Mucosa of descending colon (tissue), 3 donors: Measurements from ENCODE around the gene FPR2. TPM values are rescaled to one million over a fixed set of nuclear protein-coding genes. Genes with fewer than 3 reads are reported as not detected.
A peak's percentile ranks its signal among the peaks of the same experiment; 100 is the strongest.
"Not testable (repeated sequence)": the region's sequence is repeated elsewhere in the genome, so short reads cannot be mapped to it uniquely, and the experiment has no call there.

ENCODE experiments used
- ATAC-seq: fragments of 200-7000 bp; cut with Tn5 transposase; one replicate; pipeline ENCODE4 v1.9.1; 2020; ENCODE audit warnings: mild to moderate bottlenecking, moderate library complexity
- DNase-seq, 3 donors: peaks; one replicate each; pipeline ENCODE4 v3.0.0-alpha.2; 2020
- H3K36me3 ChIP-seq: fragments of 200-600 bp; one replicate; pipeline ENCODE4 v1.8.0; 2021; ENCODE audit warnings: low read depth, mild to moderate bottlenecking
- H3K4me1 ChIP-seq: fragments of 200-600 bp; one replicate; pipeline ENCODE4 v1.8.0; 2021; ENCODE audit warnings: low read depth, mild to moderate bottlenecking
- H3K4me3 ChIP-seq: fragments of 200-600 bp; one replicate; pipeline ENCODE4 v1.8.0; 2021; ENCODE audit warnings: mild to moderate bottlenecking
- H3K9me3 ChIP-seq: fragments of 200-600 bp; one replicate; pipeline ENCODE4 v1.8.0; 2021; ENCODE audit warnings: mild to moderate bottlenecking
- intact Hi-C, 2 donors: fragments of 100-400 bp; cut with DNase I in 1 of 2; cut with micrococcal nuclease in 1 of 2; formaldehyde crosslinking; loops; one replicate each; pipeline versions ENCODE4 v1.11.0 to v1.11.1; 2022; cut with DNase I, micrococcal nuclease
- total RNA-seq, 3 donors: library from RNA; stranded (reverse); fragmentation: NEBNext Ultra II Directional in 2 of 3; extraction: Animal tissue kit (Norgen Biotek cat#: 25700) in 2 of 3; gene quantifications; one replicate each; pipeline versions ENCODE4 v1.2.1 to v1.2.4, GENCODE V29; 2021 to 2023
- TF ChIP-seq, protein P1 (sequence below): fragments of 200-600 bp; IDR thresholded peaks from one replicate; pipeline ENCODE4 v1.8.0; 2022; ENCODE audit warnings: antibody characterized with exemption, mild to moderate bottlenecking
- donor health status: DM: no; HTN: no; CAD: no; lungs with moderate emphysema.
- donor health status: DM: no; HTN: no; CAD: no.
- donor health status: DM: no; HTN: yes; CAD: no.

Gene FPR2
- total RNA-seq, 3 donors from 2014 or later = 0.41 to 2.7 TPM; not detected in 1

DNA sequence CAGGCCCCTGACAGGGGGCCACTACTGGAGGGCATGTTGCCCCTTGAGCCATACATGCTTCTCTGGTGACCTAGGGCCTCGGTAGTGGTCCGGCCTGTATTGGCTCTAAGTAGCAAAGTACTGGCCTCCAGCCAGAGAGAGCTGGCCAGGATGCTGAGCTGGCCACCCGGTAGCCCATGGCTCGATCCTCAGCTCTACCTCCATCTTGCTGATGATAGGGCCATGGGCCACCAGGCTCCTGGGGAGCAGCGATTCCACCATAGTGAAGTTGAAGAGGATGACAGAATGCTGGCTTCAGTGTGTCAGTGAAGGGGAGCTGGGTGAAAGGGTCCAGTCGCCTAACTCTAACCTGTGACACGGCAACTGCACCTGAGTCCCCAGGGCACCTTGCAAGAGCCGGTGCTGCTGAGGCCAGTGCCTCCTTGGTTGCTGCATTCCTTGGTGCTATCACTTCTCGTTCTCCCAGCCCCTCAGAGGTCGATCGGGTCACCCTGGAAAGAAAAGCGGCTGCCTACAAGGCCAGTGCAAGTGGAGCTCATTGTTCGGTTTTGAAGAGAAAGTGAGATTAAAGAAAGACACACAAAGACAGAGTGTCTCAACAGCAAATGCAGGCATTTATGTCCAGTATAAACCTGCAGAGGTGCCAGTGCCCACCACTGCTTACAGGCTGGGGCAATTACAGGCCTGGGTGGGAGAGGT is 38.9 kb downstream of the FPR2 start:
- Histone ChIP-seq H3K4me3 (no peak overlapping the region), H3K36me3 (no peaks in the 10 kb centered on the region), H3K4me1 (no peaks in the 10 kb centered on the region), H3K9me3 (peaks cover 11% of the 10 kb centered on the region)
- intact Hi-C loops = no loop called here
- DNase-seq = no peak
- ATAC-seq = peak; percentile 14
- TF ChIP-seq, protein P1, sequence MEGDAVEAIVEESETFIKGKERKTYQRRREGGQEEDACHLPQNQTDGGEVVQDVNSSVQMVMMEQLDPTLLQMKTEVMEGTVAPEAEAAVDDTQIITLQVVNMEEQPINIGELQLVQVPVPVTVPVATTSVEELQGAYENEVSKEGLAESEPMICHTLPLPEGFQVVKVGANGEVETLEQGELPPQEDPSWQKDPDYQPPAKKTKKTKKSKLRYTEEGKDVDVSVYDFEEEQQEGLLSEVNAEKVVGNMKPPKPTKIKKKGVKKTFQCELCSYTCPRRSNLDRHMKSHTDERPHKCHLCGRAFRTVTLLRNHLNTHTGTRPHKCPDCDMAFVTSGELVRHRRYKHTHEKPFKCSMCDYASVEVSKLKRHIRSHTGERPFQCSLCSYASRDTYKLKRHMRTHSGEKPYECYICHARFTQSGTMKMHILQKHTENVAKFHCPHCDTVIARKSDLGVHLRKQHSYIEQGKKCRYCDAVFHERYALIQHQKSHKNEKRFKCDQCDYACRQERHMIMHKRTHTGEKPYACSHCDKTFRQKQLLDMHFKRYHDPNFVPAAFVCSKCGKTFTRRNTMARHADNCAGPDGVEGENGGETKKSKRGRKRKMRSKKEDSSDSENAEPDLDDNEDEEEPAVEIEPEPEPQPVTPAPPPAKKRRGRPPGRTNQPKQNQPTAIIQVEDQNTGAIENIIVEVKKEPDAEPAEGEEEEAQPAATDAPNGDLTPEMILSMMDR = no peak

DNA sequence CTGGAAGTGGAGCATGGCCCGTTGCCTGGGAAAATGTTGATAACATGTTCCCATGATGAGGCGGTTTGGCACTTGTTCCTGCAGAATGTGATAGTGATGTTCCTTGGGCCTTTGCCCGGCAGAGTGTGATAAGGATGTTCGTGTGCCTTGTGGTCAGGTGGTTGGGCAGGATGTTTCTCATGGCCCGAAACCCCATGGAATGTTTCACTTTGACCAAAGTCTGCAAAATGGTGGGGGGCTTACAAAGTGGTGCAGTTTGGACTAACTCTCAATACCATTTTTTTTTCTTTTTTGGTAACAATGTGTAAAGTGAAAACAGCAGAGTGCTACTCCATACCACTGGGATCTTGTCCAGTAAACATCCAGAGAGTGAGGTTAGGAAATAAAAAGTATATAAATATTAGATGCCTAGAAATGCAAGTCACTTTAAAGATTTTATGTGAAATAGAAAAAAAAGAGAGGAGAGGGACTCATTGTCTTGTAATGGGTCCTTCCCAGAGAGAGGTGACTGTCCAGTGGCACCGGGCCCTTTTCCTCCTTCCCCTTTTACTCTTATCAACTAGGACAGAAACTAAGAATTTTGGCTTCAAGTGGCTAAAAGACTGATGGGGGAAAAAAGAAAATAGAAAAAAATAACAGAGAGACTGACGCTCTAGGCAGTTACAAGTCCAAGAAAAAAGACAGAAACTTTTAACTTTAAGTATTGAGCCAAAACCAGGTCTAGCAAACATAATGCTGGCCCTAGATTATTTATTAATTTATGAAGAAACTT is 39.7 kb downstream of the FPR2 start:
- Histone ChIP-seq H3K4me3 (no peak overlapping the region), H3K4me1 (no peaks in the 10 kb centered on the region), H3K9me3 (peaks cover 11% of the 10 kb centered on the region), H3K36me3 (no peaks in the 10 kb centered on the region)
- DNase-seq = no peak
- TF ChIP-seq, protein P1 = no peak
- intact Hi-C loops = no loop called here
- no peak for ATAC-seq

DNA sequence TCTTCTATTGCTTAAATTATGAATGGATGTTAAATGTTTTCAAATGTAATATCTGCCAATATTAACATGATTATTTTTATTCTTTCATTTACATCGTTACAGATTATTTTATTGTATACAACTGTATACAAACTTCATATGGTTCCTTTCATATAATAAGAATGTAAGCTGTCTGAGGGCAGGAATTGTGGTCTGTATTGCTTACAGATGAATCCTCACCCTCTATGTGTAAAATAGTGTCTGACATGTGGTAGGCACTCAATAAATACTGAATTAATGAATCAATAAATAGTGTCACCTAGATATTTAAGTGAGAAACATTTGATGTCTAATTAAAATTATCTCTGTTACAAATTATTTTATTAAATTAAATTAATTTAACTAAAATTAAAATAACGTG is 41.8 kb downstream of the FPR2 start:
- ATAC-seq = no peak

DNA sequence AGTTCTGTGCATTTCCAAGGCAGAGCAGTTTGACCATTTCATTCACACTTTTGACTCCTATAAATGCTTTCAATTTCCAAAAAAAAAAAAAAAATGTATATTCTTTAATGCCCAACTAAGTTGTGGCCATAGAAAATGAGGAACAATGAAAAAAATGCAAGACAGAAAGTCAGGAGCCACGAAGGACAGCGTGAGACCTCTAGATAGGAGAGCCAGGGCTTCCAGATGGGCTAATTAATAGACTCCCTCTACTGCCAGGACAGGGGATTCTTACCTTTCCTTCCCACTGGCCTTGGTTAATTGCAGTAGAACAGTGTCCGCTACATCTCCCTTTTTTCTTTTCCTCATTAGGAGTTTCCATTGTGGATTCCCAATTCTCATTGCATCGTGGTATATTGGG is 42.5 kb downstream of the FPR2 start:
- no peak for DNase-seq
- H3K36me3 ChIP-seq = no peaks in the 10 kb centered on the region
- H3K4me3 ChIP-seq = no peak overlapping the region
- no peaks in the 10 kb centered on the region for H3K4me1 ChIP-seq
- TF ChIP-seq, protein P1 = no peak
- no peak for ATAC-seq
- intact Hi-C loops = no loop called here
- H3K9me3 ChIP-seq = peaks cover 11% of the 10 kb centered on the region

More for the DNA sequence above, 41.8 kb downstream of the FPR2 start:
- Histone ChIP-seq H3K4me1 (no peaks in the 10 kb centered on the region), H3K4me3 (no peak overlapping the region), H3K9me3 (peaks cover 11% of the 10 kb centered on the region), H3K36me3 (no peaks in the 10 kb centered on the region)
- no peak for DNase-seq
- TF ChIP-seq, protein P1 = no peak
- intact Hi-C loops = no loop called here

DNA sequence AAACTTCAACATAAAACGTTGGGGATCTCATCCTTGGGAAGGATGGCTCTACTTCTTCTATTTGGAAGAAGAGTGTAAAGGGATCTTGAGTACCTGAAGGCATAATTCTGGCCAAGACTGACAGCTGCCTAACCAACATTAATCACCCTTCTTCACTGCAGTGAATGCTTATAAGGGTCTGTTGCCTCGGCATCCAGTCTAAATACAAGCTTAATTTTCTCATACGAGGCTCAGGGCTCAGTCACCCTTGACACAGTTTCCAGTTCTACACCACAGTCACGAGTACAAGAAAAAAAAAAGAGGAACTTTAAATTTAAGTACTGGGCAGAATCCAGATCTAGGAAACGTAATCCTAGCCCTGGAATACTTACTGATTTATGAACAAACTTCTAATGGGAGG is 43.0 kb downstream of the FPR2 start:
- intact Hi-C loops = no loop called here
- DNase-seq = no peak

DNA sequence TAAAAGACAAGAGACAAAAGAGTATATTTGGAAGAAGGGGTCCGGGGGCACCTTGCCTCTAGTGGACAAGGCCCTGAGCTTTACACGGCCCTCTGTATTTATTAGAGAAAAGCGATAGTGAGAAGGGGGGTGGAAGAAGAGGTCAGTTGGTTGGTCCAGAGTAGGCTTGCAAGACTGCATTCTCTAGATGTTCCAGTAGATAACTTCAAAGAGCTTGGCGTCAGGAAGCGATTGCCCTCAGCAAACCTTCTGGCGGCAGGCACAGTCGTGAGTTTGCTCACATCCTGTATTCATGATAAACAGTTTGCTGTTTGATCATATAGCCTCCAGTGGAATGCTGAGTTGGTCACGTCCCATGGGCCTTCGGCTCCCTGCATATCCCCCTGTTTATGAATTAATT is 43.8 kb downstream of the FPR2 start:
- H3K36me3 ChIP-seq, H3K4me1 ChIP-seq, H3K4me3 ChIP-seq, DNase-seq, intact Hi-C loops, ATAC-seq, H3K9me3 ChIP-seq: not testable (repeated sequence)

More for the DNA sequence above, 43.0 kb downstream of the FPR2 start:
- no peaks in the 10 kb centered on the region for H3K4me1 ChIP-seq
- no peak overlapping the region for H3K4me3 ChIP-seq
- TF ChIP-seq, protein P1 = no peak
- ATAC-seq = no peak
- H3K9me3 ChIP-seq = peaks cover 11% of the 10 kb centered on the region
- H3K36me3 ChIP-seq = no peaks in the 10 kb centered on the region

DNA sequence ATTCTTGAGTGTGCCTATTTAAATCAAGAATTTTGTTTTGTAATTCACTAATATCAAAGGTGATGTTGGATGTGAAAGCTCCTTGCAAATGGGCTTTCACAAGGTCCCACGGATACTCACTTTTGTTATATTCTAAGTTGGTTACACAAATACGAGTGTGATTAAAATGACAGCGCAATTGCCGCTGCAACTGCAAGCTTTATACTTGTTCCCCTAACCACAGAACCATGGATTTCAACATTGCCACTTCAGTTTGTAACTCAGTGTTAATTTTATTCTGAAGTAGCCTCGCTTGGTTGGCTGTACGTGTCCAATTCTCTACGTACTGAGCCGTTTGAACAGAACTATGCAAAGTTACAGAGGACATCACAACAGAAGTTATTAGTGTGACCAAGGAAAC is 44.4 kb downstream of the FPR2 start:
- H3K4me3 ChIP-seq, ATAC-seq, H3K9me3 ChIP-seq, H3K36me3 ChIP-seq, intact Hi-C loops, H3K4me1 ChIP-seq, DNase-seq: not testable (repeated sequence)

DNA sequence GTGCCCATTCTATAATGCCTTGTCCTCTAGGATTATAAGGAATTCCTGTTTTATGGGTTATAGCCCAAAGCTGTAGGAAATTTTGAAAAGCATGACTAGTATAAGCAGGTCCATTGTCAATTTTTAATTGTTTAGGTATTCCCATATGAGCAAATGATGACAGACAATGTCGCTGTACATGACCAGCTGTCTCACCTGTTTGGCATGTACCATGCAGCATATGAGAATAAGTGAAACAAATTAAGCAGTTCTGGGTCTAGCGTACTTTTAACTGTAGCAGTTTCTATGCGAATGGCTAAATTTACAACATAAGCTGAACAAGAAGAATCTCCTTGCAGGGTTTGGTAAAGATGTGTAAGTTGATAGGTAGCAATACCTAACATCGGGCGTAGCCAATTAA is 45.6 kb downstream of the FPR2 start:
- H3K36me3 ChIP-seq, H3K4me3 ChIP-seq, ATAC-seq, DNase-seq, H3K4me1 ChIP-seq, intact Hi-C loops, H3K9me3 ChIP-seq: not testable (repeated sequence)
